Neural cell (in vitro differentiated cells): Measurements from ENCODE around the gene GNB1. TPM values are rescaled to one million over a fixed set of nuclear protein-coding genes. Genes with fewer than 3 reads are reported as not detected.
"Not testable (repeated sequence)": the region's sequence is repeated elsewhere in the genome, so short reads cannot be mapped to it uniquely, and the experiment has no call there.

Experiments used
- H2AFZ ChIP-seq: fragments of 200-600, 300-800 bp; sonication (generic), shearing (Covaris generic); 2 replicates; pipeline ENCODE4 v1.6.0; 2014; ENCODE audit warnings: low read depth, mild to moderate bottlenecking, antibody characterized with exemption, low read length, moderate library complexity
- H3F3A ChIP-seq: fragments of 200-600 bp; shearing (Covaris generic); 2 replicates; pipeline ENCODE4 v1.6.1; 2016; ENCODE audit warnings: mild to moderate bottlenecking, moderate library complexity, mixed read lengths, antibody characterized with exemption, low read length; ENCODE audit not compliant: insufficient read depth, poor library complexity, severe bottlenecking
- H3K27ac ChIP-seq: fragments of 200-600, 300-800 bp; sonication (generic), shearing (Covaris generic); 2 replicates; pipeline ENCODE4 v1.5.1; 2014; ENCODE audit warnings: mild to moderate bottlenecking, low read length, moderate library complexity
- H3K27me3 ChIP-seq: fragments of 300-800, 200-600 bp; sonication (generic), shearing (Covaris generic); 2 replicates; pipeline ENCODE4 v1.6.0; 2014; ENCODE audit warnings: mild to moderate bottlenecking, low read depth, low read length, moderate library complexity; ENCODE audit not compliant: insufficient read depth
- H3K36me3 ChIP-seq: fragments of 300-800, 200-600 bp; sonication (generic), shearing (Covaris generic); 2 replicates; pipeline ENCODE4 v1.5.1; 2014; ENCODE audit warnings: mild to moderate bottlenecking, antibody characterized with exemption, low read length, moderate library complexity; ENCODE audit not compliant: insufficient read depth
- H3K4me2 ChIP-seq: fragments of 300-800, 200-600 bp; sonication (generic), shearing (Covaris generic); 2 replicates; pipeline ENCODE4 v1.6.0; 2014; ENCODE audit warnings: mild to moderate bottlenecking, low read length
- H3K4me3 ChIP-seq: fragments of 300-800, 200-600 bp; sonication (generic), shearing (Covaris generic); 2 replicates; pipeline ENCODE4 v1.5.1; 2014; ENCODE audit warnings: mild to moderate bottlenecking, low read length, moderate library complexity
- H3K79me2 ChIP-seq: fragments of 200-600 bp; shearing (Covaris generic); replicated peaks from 2 replicates; pipeline ENCODE4 v1.6.0; 2014; ENCODE audit warnings: mild to moderate bottlenecking, low read length, moderate library complexity; ENCODE audit not compliant: insufficient read depth
- H3K9ac ChIP-seq: fragments of 300-800, 200-600 bp; sonication (generic), shearing (Covaris generic); 2 replicates; pipeline ENCODE4 v1.6.1; 2016; ENCODE audit warnings: mild to moderate bottlenecking, low read length, mixed read lengths
- H3K9me2 ChIP-seq: fragments of 200-600 bp; shearing (Covaris generic); 2 replicates; pipeline ENCODE4 v1.6.1; 2016; ENCODE audit warnings: mild to moderate bottlenecking, low read length, mixed read lengths; ENCODE audit not compliant: insufficient read depth
- H3K9me3 ChIP-seq: fragments of 200-600, 300-800 bp; sonication (generic), shearing (Covaris generic); 2 replicates; pipeline ENCODE4 v1.6.1; 2016; ENCODE audit warnings: mild to moderate bottlenecking, mixed run types, low read length, moderate library complexity, mixed read lengths
- H4K20me1 ChIP-seq: fragments of 200-600 bp; shearing (Covaris generic); 2 replicates; pipeline ENCODE4 v1.6.1; 2016; ENCODE audit warnings: mild to moderate bottlenecking, mixed run types; ENCODE audit not compliant: insufficient read depth
- polyA plus RNA-seq: library from polyadenylated mRNA; depleted of rRNA; stranded (reverse); fragments of >200 nt; gene quantifications from 2 replicates; pipeline ENCODE4 v1.2.3, GENCODE V29; 2014

GNB1 gene
- polyA plus RNA-seq, 1 donor from 2014 or later, result 325 TPM

- not testable (repeated sequence) for H3K36me3 ChIP-seq, H4K20me1 ChIP-seq, H3K27me3 ChIP-seq, H2AFZ ChIP-seq, H3K9ac ChIP-seq, H3K9me2 ChIP-seq, H3K4me3 ChIP-seq, H3K9me3 ChIP-seq, H3K4me2 ChIP-seq, H3F3A ChIP-seq, H3K79me2 ChIP-seq, H3K27ac ChIP-seq
Observed at GRCh38 chr1:1737675-1738590, 153.0 kb downstream of the GNB1 start.

Other genes starting within 250 kb of the GNB1 start
- 9.6 and 13.7 TPM in 2 replicates for gene CDK11B, start 232.1 kb downstream of the GNB1 start, polyA plus RNA-seq
- gene SLC35E2B, start 198.3 kb downstream of the GNB1 start, polyA plus RNA-seq, result 93.2 and 112 TPM in 2 replicates
- gene CDK11A, start 166.7 kb downstream of the GNB1 start, polyA plus RNA-seq, result 19.3 and 20.2 TPM in 2 replicates
- gene NADK, start 112.6 kb downstream of the GNB1 start, polyA plus RNA-seq, result 38.5 and 55.5 TPM in 2 replicates
- not detected in 2 replicates for gene CALML6, start 24.2 kb upstream of the GNB1 start, polyA plus RNA-seq
- 0.89 TPM in 1 of 2 replicates, not detected in the other for gene TMEM52, start 28.2 kb upstream of the GNB1 start, polyA plus RNA-seq
- gene CFAP74, start 112.7 kb upstream of the GNB1 start, polyA plus RNA-seq, result 0.22 TPM in 1 of 2 replicates, not detected in the other
- gene GABRD, start 128.3 kb upstream of the GNB1 start, polyA plus RNA-seq, result 0.70 and 0.85 TPM in 2 replicates
- gene PRKCZ, start 159.3 kb upstream of the GNB1 start, polyA plus RNA-seq, result 54.9 and 69.9 TPM in 2 replicates